A673 (cell line): ENCODE measurements around the gene SDCCAG8. TPM values are rescaled to one million over a fixed set of nuclear protein-coding genes. Genes with fewer than 3 reads are reported as not detected.

Experiments
- BruUV-seq: library from RNA; stranded (reverse); fragments of 400-500 nt; replicated peaks from 2 replicates; lab custom pipeline; 2021; lab: Mats Ljungman, UMichigan
- CTCF ChIA-PET: fragments of 300-600 bp; sonication (Branson Sonifier 250); formaldehyde crosslinking; loops from one replicate; lab custom pipeline; 2022; ENCODE audit warnings: antibody characterized with exemption; lab: Charles Lee
- POLR2A ChIA-PET: fragments of 300-600 bp; sonication (Branson Sonifier 250); formaldehyde crosslinking; loops from one replicate; lab custom pipeline; 2022; ENCODE audit warnings: antibody characterized with exemption; ENCODE audit not compliant: low non-redundant PET; lab: Charles Lee
- DNase-seq: peaks from one replicate; pipeline ENCODE4 v3.0.0-alpha.2; 2015; ENCODE audit warnings: low spot score
- H3K27ac ChIP-seq: fragments of 200-600 bp; sonication (generic); 2 replicates; pipeline ENCODE4 v1.5.1; 2016; ENCODE audit warnings: mixed run types, low read depth, mild to moderate bottlenecking, mixed read lengths, antibody characterized with exemption, low read length; ENCODE audit not compliant: poor library complexity, severe bottlenecking
- H3K27me3 ChIP-seq: fragments of 200-600 bp; sonication (generic); replicated peaks from 2 replicates; pipeline ENCODE4 v1.6.1; 2017; ENCODE audit warnings: mixed run types, low read depth, mild to moderate bottlenecking, mixed read lengths, antibody characterized with exemption, low read length; ENCODE audit not compliant: insufficient read depth, poor library complexity
- H3K36me3 ChIP-seq: fragments of 200-600 bp; sonication (generic); 2 replicates; pipeline ENCODE4 v1.6.1; 2016; ENCODE audit warnings: mixed run types, mild to moderate bottlenecking, mixed read lengths, antibody characterized with exemption, low read length; ENCODE audit not compliant: insufficient read depth, poor library complexity, severe bottlenecking
- H3K4me1 ChIP-seq: fragments of 200-600 bp; sonication (generic); 2 replicates; pipeline ENCODE4 v1.6.1; 2017; ENCODE audit warnings: mixed run types, mild to moderate bottlenecking, mixed read lengths, antibody characterized with exemption, low read length; ENCODE audit not compliant: insufficient read depth, poor library complexity, severe bottlenecking
- H3K4me3 ChIP-seq: fragments of 200-600 bp; sonication (generic); 2 replicates; pipeline ENCODE4 v1.5.1; 2016; ENCODE audit warnings: low read depth, mixed run types, mild to moderate bottlenecking, mixed read lengths, low read length; ENCODE audit not compliant: poor library complexity, severe bottlenecking
- H3K9me3 ChIP-seq: fragments of 200-600 bp; sonication (generic); 2 replicates; pipeline ENCODE4 v1.6.1; 2016; ENCODE audit warnings: mixed run types, low read depth, mild to moderate bottlenecking, mixed read lengths, antibody characterized with exemption, low read length; ENCODE audit not compliant: poor library complexity, severe bottlenecking
- CTCF ChIP-seq: fragments of 300-800, 200-600 bp; sonication (generic); conservative IDR thresholded peaks from 2 replicates; pipeline ENCODE4 v1.5.1; 2017; ENCODE audit warnings: low read depth, mild to moderate bottlenecking, antibody characterized with exemption, low read length, moderate library complexity, mixed read lengths
- EZH2 ChIP-seq: fragments of 200-600 bp; sonication (generic); IDR thresholded peaks from 2 replicates; pipeline ENCODE4 v1.6.1; 2017; ENCODE audit warnings: borderline replicate concordance, low read depth, mild to moderate bottlenecking, mixed read lengths, antibody characterized with exemption, low read length; ENCODE audit not compliant: poor library complexity, severe bottlenecking
- intact Hi-C: fragments of 100-400 bp; cut with micrococcal nuclease; formaldehyde crosslinking; loops from one replicate; pipeline ENCODE4 v1.10.0; 2022; ENCODE audit not compliant: unreplicated experiment
- total RNA-seq: library from RNA; stranded (reverse); gene quantifications from 2 replicates; pipeline ENCODE4 v1.2.3, GENCODE V29; 2021

Gene SDCCAG8
- total RNA-seq, 1 experiment from 2014 or later = 9.1 TPM

- no peak overlapping the region for H3K4me3 ChIP-seq
- ChIA-PET POLR2A (no interaction called here), CTCF (no interaction called here)
- BruUV-seq = no TSS peak
- no peaks in the 10 kb centered on the region for H3K9me3 ChIP-seq
- TF ChIP-seq EZH2 (no peak), CTCF (no peak)
- no peak for DNase-seq
- H3K4me1 ChIP-seq = no peaks in the 10 kb centered on the region
- H3K36me3 ChIP-seq = no peaks in the 10 kb centered on the region
- H3K27ac ChIP-seq = no peak overlapping the region
- no peaks in the 10 kb centered on the region for H3K27me3 ChIP-seq
- intact Hi-C loops = no loop called here
These were observed 56.0 kb downstream of the SDCCAG8 start for GRCh38 chr1:243311809-243312208.

DNA sequence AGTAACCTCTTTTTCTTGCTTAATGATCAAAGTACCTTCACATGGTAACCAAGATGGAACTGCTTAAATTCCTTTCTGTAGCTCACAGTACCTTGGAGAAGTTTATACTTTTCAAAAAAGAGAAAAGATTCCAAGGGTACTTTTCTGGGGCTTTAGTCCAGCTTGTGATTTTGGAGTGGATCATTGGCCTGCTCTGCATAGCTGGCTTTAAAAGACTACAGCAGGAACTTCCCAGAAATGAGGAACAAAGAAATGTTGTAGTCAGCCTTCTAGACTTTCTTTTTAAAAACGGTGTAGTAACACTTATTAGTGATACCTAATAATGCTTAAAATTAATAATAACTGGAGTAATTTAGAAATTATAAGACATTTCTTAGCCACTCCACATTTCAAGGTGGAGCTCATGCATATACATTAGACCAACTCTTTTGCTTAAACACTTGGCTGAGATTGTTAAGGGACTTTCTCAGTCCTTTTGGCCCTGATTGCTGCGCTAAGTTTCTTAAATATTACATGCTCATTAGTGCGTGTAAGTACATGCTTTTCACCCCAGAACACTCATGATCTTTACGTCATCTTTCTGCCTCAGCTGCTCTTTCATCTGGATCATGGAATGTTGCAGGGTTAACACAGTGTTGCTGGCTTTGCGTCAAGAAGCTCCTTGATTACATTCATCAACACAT, 57.3 kb downstream of the SDCCAG8 start:
- intact Hi-C loops = no loop called here
- H3K9me3 ChIP-seq = no peaks in the 10 kb centered on the region
- no peaks in the 10 kb centered on the region for H3K27me3 ChIP-seq
- DNase-seq = no peak
- TF ChIP-seq EZH2 = no peak
- no peak for TF ChIP-seq CTCF
- CTCF ChIA-PET = no interaction called here
- POLR2A ChIA-PET = no interaction called here
- H3K27ac ChIP-seq = no peak overlapping the region
- no peaks in the 10 kb centered on the region for H3K4me1 ChIP-seq
- no peaks in the 10 kb centered on the region for H3K36me3 ChIP-seq
- BruUV-seq = no TSS peak
- H3K4me3 ChIP-seq = no peak overlapping the region

DNA sequence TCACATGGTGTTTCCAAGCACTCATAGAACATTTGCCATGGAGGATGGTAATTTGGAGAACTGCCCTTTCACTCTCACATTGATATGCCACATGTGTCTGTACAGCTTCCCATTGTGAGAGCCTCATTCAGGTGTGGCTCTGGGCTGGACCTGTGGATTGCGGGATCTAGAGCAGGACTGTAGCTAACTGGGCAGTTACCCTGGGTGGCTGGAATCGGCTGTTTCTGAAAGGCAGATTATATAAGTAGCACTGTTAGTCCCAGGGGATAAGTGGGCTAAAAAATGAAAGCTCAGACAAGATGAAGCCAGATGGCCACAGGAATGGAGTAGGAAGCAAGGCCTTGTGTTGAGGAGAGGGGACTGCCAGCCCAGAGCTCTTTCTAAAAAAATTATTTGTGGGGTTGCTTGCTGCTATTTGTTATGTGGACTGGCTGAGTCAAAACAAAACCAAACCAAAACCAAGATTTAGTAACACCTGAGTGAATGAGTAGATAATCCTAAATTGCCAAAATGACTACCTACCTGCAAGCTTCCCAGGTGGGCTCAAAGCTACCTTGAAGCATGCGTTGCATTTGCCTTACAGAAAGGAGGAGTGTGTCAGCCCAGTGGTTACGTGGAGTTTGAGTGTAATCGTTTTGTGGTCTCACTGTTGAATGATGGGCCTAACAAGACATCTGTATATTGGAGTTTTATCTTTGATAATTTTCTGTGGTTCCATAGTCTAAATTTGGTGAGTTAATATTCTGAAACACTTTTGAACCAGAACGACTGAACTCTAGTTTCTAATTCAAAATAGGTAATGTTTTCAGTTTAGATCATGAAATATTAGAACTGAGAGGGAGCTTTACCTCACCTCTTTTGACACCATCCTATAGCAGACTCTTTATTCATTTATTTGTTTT, 58.0 kb downstream of the SDCCAG8 start:
- no peak overlapping the region for H3K4me3 ChIP-seq
- H3K27ac ChIP-seq = no peak overlapping the region
- no peaks in the 10 kb centered on the region for H3K4me1 ChIP-seq
- no TSS peak for BruUV-seq
- intact Hi-C loops = no loop called here
- no peaks in the 10 kb centered on the region for H3K27me3 ChIP-seq
- ChIA-PET POLR2A (interaction anchor here (0.5 kb wide), 1 partner anchor 500 kb away, joined by 5 read pairs; no protein-coding TSS in a partner anchor), CTCF (interaction anchor here (0.6 kb wide), 1 partner anchor 100 kb away, joined by 4 read pairs; no protein-coding TSS in a partner anchor)
- no peaks in the 10 kb centered on the region for H3K36me3 ChIP-seq
- no peak for DNase-seq
- H3K9me3 ChIP-seq = no peaks in the 10 kb centered on the region
- TF ChIP-seq EZH2 (no peak), CTCF (no peak)
